ENCODE measurements around the gene CD300H.

Gene CD300H

GRCh38 chr17:74549343-74549742 lies 18.0 kb downstream of the CD300H start:
- no peak for DNase-seq (ENCODE audit: low read depth in 2 of 2)

GRCh38 chr17:74547736-74548135 lies 19.6 kb downstream of the CD300H start:
- DNase-seq (ENCODE audit: low read depth in 2 of 2) = no peak

- no peak for DNase-seq (ENCODE audit: low read depth in 2 of 2)
These were observed 20.0 kb downstream of the CD300H start for GRCh38 chr17:74547264-74547663.

DNA sequence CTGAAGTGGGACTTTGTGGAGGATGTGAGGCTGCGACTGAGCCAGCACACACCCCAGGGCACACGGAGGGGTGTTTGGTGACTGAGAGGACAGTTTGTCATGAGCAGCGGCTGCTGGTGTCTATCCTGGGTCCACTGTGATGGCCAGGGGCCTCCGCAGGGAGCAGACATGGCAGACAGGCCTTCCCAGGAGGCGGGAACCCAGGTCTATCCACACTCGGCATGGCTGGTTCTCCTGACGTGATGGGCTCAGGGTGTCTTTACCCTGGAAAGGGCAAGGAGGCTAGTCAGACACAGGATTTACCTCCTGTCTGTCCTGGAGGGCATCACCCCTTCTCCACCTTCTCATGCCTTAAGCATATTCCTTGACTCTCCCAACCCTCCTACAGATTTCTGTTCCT lies 20.7 kb downstream of the CD300H start:
- no peak for DNase-seq (ENCODE audit: low read depth in 2 of 2)

- no peak for DNase-seq (ENCODE audit: low read depth in 2 of 2)
These were observed 21.5 kb downstream of the CD300H start, which contains the start of gene CD300C for GRCh38 chr17:74545843-74546230. CD300C (minus strand) TSS chr17:74546115; CDS start chr17:74545782, 333 bp downstream.

- no peak for DNase-seq (ENCODE audit: low read depth in 2 of 2)
These were observed 22.1 kb downstream of the CD300H start for GRCh38 chr17:74544991-74545842.

DNA sequence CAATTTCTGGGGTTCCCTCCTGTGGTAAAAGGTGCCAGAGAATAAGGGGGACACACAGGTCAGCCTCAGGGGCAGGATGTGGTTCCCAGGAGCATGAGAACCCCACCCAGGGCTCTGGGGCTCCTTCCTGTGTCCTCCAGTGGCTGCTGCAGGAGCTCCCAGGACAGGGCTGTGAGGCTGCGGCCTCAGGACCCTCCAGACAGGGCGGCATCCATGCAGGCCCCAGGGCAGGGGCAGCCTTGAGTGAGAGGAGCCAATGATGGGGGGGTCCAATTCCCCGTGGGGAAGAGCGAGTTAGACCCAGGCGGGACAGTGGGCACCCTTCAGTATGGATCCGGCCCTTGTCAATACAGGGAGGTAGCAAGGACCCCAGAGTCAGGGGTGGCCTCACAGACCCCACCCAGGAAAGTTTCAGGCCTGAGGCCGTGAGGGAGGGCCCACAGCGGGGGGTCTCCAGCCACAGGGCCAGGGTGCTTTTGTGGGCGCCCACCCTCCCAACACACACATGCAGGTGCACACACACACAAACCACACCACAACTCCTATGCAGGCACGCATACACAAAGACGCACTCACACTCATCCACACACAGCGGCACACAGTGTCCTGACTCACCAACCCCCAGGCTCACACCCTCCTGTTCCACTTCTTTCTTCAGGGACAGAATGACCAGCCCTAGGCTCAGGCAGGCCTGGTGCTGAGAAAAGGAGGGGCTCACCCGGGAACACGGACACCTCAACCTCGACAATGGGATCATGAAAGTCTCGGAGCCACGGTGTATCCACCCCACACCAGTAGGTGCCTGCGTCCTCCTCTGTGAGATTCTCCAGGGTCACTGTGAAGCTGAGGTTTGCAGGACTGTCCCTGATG lies 23.2 kb downstream of the CD300H start:
- no peak for DNase-seq (ENCODE audit: low read depth in 2 of 2)

GRCh38 chr17:74543406-74543805 lies 23.9 kb downstream of the CD300H start:
- DNase-seq (ENCODE audit: low read depth in 2 of 2) = no peak

- DNase-seq (ENCODE audit: low read depth in 2 of 2) = no peak
These were observed 24.5 kb downstream of the CD300H start for GRCh38 chr17:74542727-74543383.

DNA sequence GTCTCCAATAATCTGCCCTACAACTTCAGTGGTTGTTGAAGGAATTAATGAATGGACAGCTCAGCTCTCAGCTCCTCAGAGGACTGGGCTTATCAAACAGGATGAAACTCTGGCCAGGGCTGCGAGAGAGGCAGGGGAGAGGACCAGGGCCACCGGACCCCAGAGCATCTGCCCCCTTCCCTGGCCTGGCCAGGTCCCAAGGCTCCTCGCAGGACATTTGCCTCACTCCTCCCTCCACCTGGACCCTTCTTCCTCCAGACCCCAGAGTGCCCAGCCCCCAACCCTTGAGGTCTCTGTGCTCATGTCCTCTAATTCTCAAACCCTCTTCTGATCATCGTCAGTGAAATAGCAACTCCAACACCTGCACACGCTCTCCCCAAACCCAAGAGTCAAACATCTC lies 25.1 kb downstream of the CD300H start:
- DNase-seq (ENCODE audit: low read depth in 2 of 2) = no peak

DNA sequence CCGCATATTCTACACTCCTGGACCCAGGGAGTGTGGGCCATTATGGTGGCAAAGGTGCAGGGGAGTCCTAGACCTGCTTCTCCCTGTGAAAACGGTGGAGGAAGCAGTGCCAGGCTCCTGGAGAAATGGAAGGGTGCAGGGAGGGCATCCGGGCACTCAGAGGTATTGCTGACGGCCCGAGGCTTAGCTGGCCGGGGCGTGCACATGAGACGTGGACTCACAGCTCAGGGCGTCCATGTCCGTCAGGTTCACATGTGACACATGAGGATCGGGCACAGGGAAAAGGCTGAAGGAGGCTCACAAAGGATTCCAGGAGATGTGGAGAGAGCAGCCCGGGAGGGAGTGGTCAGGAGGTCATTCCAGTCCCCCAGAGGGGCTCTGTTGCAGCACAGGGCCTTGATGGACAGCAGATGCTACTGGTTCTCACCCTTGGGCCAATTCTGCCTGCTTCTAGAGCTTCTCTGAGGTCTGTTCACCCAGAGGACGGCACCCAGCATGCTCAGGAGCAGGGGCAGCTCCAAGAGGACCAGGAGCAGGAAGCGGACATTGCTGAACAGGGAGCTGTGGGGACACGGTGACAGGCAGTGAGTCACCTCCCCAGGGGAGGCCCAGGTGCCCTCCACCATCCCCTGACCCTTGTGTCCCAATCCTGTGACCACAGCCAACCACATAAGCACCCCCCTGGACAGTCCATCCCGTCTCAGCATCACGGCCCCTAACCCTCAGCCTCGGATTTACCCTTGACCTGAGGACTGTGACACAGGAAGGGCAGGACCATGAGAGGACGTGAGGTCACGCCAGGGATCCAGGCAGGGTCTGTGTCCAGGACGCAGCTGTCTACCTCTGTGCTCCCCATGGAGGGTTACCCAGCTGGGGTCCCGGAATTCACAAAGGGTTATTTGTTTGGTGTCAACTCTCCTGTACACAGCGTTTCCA lies 25.9 kb downstream of the CD300H start:
- DNase-seq (ENCODE audit: low read depth in 2 of 2) = no peak

DNA sequence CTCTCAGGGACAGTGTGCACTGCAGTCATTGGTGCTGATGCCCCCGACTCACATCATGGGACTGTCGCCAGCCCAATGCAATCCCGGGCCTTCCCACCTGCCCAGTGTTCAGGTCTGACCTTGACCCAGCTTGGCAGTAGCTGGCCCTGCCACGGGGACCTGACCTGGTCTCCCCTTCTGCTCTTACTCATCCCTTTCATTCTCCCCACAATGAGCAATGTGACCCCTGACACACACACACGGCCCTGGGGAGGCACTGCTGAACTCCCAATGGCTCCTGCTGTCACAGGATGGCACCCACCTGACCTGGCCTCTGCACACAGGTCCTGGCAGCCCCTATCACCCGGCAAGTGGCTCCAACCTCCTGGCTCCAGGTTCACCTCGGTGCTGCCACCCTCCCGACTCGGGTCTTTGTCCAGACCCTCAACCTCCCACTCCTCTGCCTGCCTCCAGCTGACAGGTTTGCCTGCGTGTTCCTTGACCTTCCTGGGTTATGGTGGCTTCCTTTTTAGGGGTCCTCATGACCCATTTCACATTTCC lies 28.0 kb downstream of the CD300H start:
- DNase-seq (ENCODE audit: low read depth in 2 of 2) = no peak

DNA sequence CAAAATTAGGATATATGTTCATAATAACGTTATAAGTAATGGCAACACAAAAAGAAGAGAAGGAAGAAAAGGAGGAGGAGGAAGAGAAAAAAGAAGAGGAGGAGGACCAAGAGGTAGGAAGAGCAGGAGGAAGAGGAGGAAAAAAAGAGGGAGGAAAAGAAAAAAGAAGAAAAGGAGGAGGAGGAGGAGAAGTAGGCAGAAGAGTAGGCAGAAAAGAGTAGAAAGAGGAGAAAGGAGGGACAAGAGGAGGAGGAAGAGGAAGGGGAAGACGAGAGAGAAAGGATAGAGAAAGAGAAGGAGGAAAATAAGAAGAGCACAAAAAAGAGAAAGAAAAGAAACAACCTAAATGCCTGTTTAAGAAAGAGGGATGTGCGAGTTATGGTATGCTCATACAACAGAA lies 30.4 kb downstream of the CD300H start:
- DNase-seq (ENCODE audit: low read depth in 2 of 2) = no peak

- DNase-seq (ENCODE audit: low read depth in 2 of 2) = no peak
These were observed 35.2 kb downstream of the CD300H start for GRCh38 chr17:74532115-74532514.

DNA sequence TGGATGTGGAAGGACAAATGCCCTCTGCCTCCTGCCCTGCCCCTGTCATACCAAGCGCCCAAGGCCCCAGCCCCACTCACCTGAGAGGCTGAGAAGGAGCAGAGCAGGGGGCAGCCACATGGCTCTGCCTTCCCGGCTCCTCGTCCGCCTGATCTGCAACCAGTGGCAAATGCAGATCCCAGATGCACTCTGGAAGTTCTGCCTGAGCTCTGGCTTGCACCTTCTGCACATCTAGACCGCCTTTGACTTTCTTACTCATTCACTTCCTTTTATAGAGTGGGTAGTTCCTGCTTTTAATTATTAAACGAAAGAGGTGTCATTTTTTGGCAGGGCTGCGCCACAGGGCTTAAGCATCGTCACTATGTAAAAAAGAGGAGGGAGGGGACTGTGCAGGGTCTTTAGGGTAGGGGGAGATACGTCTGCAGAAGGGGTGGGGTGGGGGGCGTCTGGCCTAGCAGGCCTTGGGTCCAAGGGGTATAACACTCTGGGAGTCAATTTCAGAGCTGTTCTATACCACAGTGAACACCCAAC lies 36.0 kb downstream of the CD300H start, which contains the start of gene CD300LB:
CD300LB (minus strand) TSS at position 245 of the 531 bp plus-strand sequence; CDS start at position 120, 125 bp downstream.
- DNase-seq (ENCODE audit: low read depth in 2 of 2) = no peak

GRCh38 chr17:74530831-74531150 lies 36.5 kb downstream of the CD300H start:
- DNase-seq (ENCODE audit: low read depth in 2 of 2) = no peak

GRCh38 chr17:74529243-74529642 lies 38.1 kb downstream of the CD300H start:
- no peak for DNase-seq (ENCODE audit: low read depth in 2 of 2)

GRCh38 chr17:74528491-74529199 lies 38.7 kb downstream of the CD300H start:
- DNase-seq (ENCODE audit: low read depth in 2 of 2) = no peak

DNA sequence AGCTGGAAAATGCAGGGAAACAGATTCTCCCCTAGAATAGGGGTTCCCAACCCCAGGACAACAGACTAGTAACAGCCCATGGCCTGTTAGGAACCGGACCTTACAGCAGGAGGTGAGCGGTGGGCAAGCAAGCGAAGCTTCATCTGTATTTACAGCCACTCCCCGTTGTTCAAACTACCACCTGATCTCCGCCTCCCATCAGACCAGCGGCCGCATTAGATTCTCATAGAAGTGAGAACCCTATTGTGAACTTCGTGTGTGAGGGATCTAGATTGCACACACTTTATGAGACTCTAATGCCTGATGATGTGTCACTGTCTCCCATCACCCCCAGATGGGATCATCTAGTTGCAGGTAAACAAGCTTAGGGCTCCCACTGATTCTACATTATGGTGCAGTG lies 39.6 kb downstream of the CD300H start:
- DNase-seq (ENCODE audit: low read depth in 2 of 2) = no peak

- no peak for DNase-seq (ENCODE audit: low read depth in 2 of 2)
These were observed 40.2 kb downstream of the CD300H start for GRCh38 chr17:74527081-74527480.
